HCT116 (cell line): Measurements from ENCODE around the gene SEZ6L2. TPM values are rescaled to one million over a fixed set of nuclear protein-coding genes. Genes with fewer than 3 reads are reported as not detected.

Source experiments
- ATAC-seq: fragments of 200-7000 bp; cut with Tn5 transposase; 2 replicates; pipeline ENCODE4 v1.9.1; 2020; ENCODE audit warnings: mild to moderate bottlenecking, moderate library complexity
- BruUV-seq: library from RNA; stranded (reverse); fragments of 400-500 nt; replicated peaks from 2 replicates; lab custom pipeline; 2021; lab: Mats Ljungman, UMichigan
- CTCF ChIA-PET: fragments of 300-600 bp; sonication (Branson Sonifier 250); formaldehyde crosslinking; loops from one replicate; lab custom pipeline; 2021; ENCODE audit warnings: antibody characterized with exemption; lab: Charles Lee
- POLR2A ChIA-PET: fragments of 300-600, 350-600 bp; sonication (Branson Sonifier 250); formaldehyde crosslinking; loops from one replicate; lab custom pipeline; 2021; ENCODE audit warnings: antibody characterized with exemption; lab: Charles Lee
- RAD21 ChIA-PET, 2 experiments: fragments of 300-600 bp; sonication (Branson Sonifier 250); formaldehyde crosslinking; loops; one replicate each; lab custom pipeline; 2023; ENCODE audit warnings: low total read pairs in 2 of 2; ENCODE audit not compliant: uncharacterized antibody in 2 of 2, unreplicated experiment in 2 of 2, low non-redundant PET in 1 of 2; lab: Charles Lee
- DNase-seq: peaks from one replicate; pipeline ENCODE4 v3.0.0-alpha.2; 2010; ENCODE audit warnings: low read depth, low spot score
- H2AFZ ChIP-seq: fragments of 200-600 bp; shearing (Covaris generic), sonication (generic); 2 replicates; pipeline ENCODE4 v1.6.1; 2017; ENCODE audit warnings: low read depth, mixed run types, mixed read lengths, antibody characterized with exemption, low read length; ENCODE audit not compliant: poor library complexity, severe bottlenecking
- H3K27ac ChIP-seq: 2 replicates; pipeline ENCODE4 v1.5.1; 2012; ENCODE audit warnings: low read depth, low read length
- H3K27me3 ChIP-seq: fragments of 200-600 bp; sonication (generic); 2 replicates; pipeline ENCODE4 v1.6.1; 2016; ENCODE audit warnings: mixed run types, low read length, mixed read lengths; ENCODE audit not compliant: insufficient read depth
- H3K36me3 ChIP-seq, 2 experiments: fragments of 200-500 bp in 1 of 2; fragments of 200-600 bp in 1 of 2; sonication (Bioruptor generic) in 1 of 2; sonication (generic) in 1 of 2; 2 replicates each; pipeline versions ENCODE4 v1.5.1 to v1.6.1; 2014 to 2016; ENCODE audit warnings: low read length in 2 of 2, inconsistent platforms in 1 of 2, mixed read lengths in 1 of 2, mixed run types in 1 of 2; ENCODE audit not compliant: insufficient read depth in 2 of 2, control insufficient read depth in 1 of 2
- H3K4me1 ChIP-seq, 2 experiments: fragments of 200-600 bp in 1 of 2; sonication (generic) in 1 of 2; 2 replicates each; pipeline versions ENCODE4 v1.5.1 to v1.6.1; 2012 to 2017; ENCODE audit warnings: low read length in 2 of 2, inconsistent platforms in 1 of 2, mild to moderate bottlenecking in 1 of 2, mixed read lengths in 1 of 2, mixed run types in 1 of 2, moderate library complexity in 1 of 2; ENCODE audit not compliant: insufficient read depth in 2 of 2, control insufficient read depth in 1 of 2
- H3K4me2 ChIP-seq: fragments of 200-600 bp; sonication (generic); 2 replicates; pipeline ENCODE4 v1.6.1; 2017; ENCODE audit warnings: mixed run types, low read length, mixed read lengths
- H3K4me3 ChIP-seq, 2 experiments: fragments of 200-600 bp in 1 of 2; sonication (generic) in 1 of 2; replicated peaks in 1 of 2; 2 replicates each; pipeline ENCODE4 v1.5.1; 2011 to 2016; ENCODE audit warnings: low read length in 2 of 2, control low read depth in 1 of 2, low read depth in 1 of 2, mild to moderate bottlenecking in 1 of 2, mixed read lengths in 1 of 2, mixed run types in 1 of 2
- H3K79me2 ChIP-seq: fragments of 200-600 bp; sonication (generic); 2 replicates; pipeline ENCODE4 v1.6.1; 2017; ENCODE audit warnings: mild to moderate bottlenecking, mixed run types, low read length, moderate library complexity, mixed read lengths; ENCODE audit not compliant: insufficient read depth
- H3K9ac ChIP-seq: fragments of 200-600 bp; sonication (generic); 2 replicates; pipeline ENCODE4 v1.6.1; 2016; ENCODE audit warnings: low read length, mixed read lengths
- H3K9me2 ChIP-seq: fragments of 200-600 bp; sonication (generic), shearing (Covaris generic); 2 replicates; pipeline ENCODE4 v1.6.1; 2017; ENCODE audit warnings: mixed run types, mild to moderate bottlenecking, moderate library complexity; ENCODE audit not compliant: insufficient read depth
- H3K9me3 ChIP-seq, 2 experiments: fragments of 200-500 bp in 1 of 2; fragments of 200-600 bp in 1 of 2; sonication (Bioruptor generic) in 1 of 2; sonication (generic) in 1 of 2; 2 replicates each; pipeline ENCODE4 v1.6.1; 2014 to 2017; ENCODE audit warnings: low read length in 2 of 2, mixed read lengths in 2 of 2, inconsistent platforms in 1 of 2, low read depth in 1 of 2, mild to moderate bottlenecking in 1 of 2, mixed run types in 1 of 2, moderate library complexity in 1 of 2; ENCODE audit not compliant: control insufficient read depth in 1 of 2, insufficient read depth in 1 of 2
- H4K20me1 ChIP-seq: fragments of 200-600 bp; sonication (generic), shearing (Covaris generic); 2 replicates; pipeline ENCODE4 v1.6.1; 2017; ENCODE audit warnings: mixed run types, mild to moderate bottlenecking, moderate library complexity; ENCODE audit not compliant: insufficient read depth
- SP1 ChIP-seq: IDR thresholded peaks from 2 replicates; pipeline ENCODE4 v1.6.1; 2012; ENCODE audit warnings: low read depth
- intact Hi-C: fragments of 100-400 bp; cut with micrococcal nuclease; formaldehyde crosslinking; loops from 2 replicates; pipeline ENCODE4 v1.10.0; 2022
- total RNA-seq: library from RNA; stranded (reverse); gene quantifications from one replicate; pipeline ENCODE4 v1.2.1, GENCODE V29; 2021; ENCODE audit not compliant: unreplicated experiment
- TF ChIP-seq, protein P1 (sequence below): IDR thresholded peaks from 2 replicates; pipeline ENCODE4 v1.6.1; 2012; ENCODE audit warnings: low read depth
- TF ChIP-seq, protein P2 (sequence below), 3 experiments: fragments of 200-600 bp in 1 of 3; sonication (generic) in 1 of 3; IDR thresholded peaks in 2 of 3; conservative IDR thresholded peaks in 1 of 3; 2 replicates each; pipeline ENCODE4 v1.5.1; 2012 to 2017; ENCODE audit warnings: low read depth in 2 of 3, low read length in 2 of 3, antibody characterized with exemption in 1 of 3, borderline replicate concordance in 1 of 3, control low read depth in 1 of 3, mild to moderate bottlenecking in 1 of 3, mixed read lengths in 1 of 3, mixed run types in 1 of 3, moderate library complexity in 1 of 3; ENCODE audit not compliant: insufficient read depth in 1 of 3

The SEZ6L2 gene
- total RNA-seq, 1 experiment from 2014 or later: 49.3 TPM

DNA sequence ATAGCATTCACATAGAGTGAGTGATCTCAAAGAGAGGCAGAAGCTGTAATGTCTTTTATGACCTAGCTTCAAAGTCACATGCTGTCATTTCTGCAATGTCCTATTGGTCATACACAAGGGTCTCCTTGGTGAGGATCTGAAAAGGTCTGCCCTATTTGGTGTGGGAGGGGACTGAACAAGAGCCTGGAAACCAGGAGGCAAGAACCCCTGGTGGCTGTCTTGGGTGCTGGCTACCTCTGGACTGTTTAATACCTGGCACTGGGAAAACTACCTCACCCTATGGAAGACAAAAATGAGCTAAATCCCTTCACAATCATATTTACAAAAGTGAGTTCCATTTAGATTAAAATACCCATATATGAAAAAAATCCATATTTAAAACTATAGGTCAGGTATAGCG lies 17.6 kb upstream of the SEZ6L2 start:
- intact Hi-C loops: no loop called here
- Histone ChIP-seq H4K20me1 (no peaks in the 10 kb centered on the region), H3K27me3 (no peaks in the 10 kb centered on the region), H3K79me2 (peaks cover 17% of the 10 kb centered on the region), H3K9ac (no peak overlapping the region), H3K4me1 (no peaks in the 10 kb centered on the region), H2AFZ (no peak overlapping the region), H3K4me2 (no peak overlapping the region), H3K9me3 (no peaks in the 10 kb centered on the region), H3K36me3 (peaks cover 21 to 22% of the 10 kb centered on the region in 2 experiments; a peak in 3 of 4 replicates), H3K4me3 (no peak overlapping the region), H3K9me2 (no peaks in the 10 kb centered on the region), H3K27ac (no peak overlapping the region)
- TF ChIP-seq SP1: no peak
- TF ChIP-seq, protein P1, sequence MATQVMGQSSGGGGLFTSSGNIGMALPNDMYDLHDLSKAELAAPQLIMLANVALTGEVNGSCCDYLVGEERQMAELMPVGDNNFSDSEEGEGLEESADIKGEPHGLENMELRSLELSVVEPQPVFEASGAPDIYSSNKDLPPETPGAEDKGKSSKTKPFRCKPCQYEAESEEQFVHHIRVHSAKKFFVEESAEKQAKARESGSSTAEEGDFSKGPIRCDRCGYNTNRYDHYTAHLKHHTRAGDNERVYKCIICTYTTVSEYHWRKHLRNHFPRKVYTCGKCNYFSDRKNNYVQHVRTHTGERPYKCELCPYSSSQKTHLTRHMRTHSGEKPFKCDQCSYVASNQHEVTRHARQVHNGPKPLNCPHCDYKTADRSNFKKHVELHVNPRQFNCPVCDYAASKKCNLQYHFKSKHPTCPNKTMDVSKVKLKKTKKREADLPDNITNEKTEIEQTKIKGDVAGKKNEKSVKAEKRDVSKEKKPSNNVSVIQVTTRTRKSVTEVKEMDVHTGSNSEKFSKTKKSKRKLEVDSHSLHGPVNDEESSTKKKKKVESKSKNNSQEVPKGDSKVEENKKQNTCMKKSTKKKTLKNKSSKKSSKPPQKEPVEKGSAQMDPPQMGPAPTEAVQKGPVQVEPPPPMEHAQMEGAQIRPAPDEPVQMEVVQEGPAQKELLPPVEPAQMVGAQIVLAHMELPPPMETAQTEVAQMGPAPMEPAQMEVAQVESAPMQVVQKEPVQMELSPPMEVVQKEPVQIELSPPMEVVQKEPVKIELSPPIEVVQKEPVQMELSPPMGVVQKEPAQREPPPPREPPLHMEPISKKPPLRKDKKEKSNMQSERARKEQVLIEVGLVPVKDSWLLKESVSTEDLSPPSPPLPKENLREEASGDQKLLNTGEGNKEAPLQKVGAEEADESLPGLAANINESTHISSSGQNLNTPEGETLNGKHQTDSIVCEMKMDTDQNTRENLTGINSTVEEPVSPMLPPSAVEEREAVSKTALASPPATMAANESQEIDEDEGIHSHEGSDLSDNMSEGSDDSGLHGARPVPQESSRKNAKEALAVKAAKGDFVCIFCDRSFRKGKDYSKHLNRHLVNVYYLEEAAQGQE: no peak
- TF ChIP-seq, protein P2, sequence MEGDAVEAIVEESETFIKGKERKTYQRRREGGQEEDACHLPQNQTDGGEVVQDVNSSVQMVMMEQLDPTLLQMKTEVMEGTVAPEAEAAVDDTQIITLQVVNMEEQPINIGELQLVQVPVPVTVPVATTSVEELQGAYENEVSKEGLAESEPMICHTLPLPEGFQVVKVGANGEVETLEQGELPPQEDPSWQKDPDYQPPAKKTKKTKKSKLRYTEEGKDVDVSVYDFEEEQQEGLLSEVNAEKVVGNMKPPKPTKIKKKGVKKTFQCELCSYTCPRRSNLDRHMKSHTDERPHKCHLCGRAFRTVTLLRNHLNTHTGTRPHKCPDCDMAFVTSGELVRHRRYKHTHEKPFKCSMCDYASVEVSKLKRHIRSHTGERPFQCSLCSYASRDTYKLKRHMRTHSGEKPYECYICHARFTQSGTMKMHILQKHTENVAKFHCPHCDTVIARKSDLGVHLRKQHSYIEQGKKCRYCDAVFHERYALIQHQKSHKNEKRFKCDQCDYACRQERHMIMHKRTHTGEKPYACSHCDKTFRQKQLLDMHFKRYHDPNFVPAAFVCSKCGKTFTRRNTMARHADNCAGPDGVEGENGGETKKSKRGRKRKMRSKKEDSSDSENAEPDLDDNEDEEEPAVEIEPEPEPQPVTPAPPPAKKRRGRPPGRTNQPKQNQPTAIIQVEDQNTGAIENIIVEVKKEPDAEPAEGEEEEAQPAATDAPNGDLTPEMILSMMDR (IDR thresholded peaks at IDR 0.05 in 2 of 3, conservative IDR thresholded peaks at IDR 0.05 in 1 of 3; ENCODE audit: borderline replicate concordance in 1 of 3, insufficient read depth in 1 of 3, low read depth in 2 of 3, low read length in 2 of 3): peak in 2 of 3 experiments; percentile 32 to 46; a peak in 3 of 6 replicates
- ChIA-PET POLR2A (interaction anchor here (0.6 to 2.0 kb wide), 2 partner anchors 12 to 18 kb away, joined by 3 to 4 read pairs; partner anchors contain the start of gene SEZ6L2), CTCF (interaction anchor here (1.0 kb wide), 1 partner anchor 69 kb away, joined by 3 read pairs; no protein-coding TSS in a partner anchor), RAD21 (no interaction called here)
- no peak for DNase-seq
- ATAC-seq: peak; percentile 89
- no TSS peak for BruUV-seq
